Endothelial cell (in vitro differentiated cells): ENCODE results near the gene DGCR2. TPM values are rescaled to one million over a fixed set of nuclear protein-coding genes. Genes with fewer than 3 reads are reported as not detected.
"Not testable (repeated sequence)": the region's sequence is repeated elsewhere in the genome, so short reads cannot be mapped to it uniquely, and the experiment has no call there.

ENCODE experiments used
- DNase-seq: peaks from one replicate; pipeline ENCODE4 v3.0.0; 2021; ENCODE audit warnings: low spot score
- H3K27ac Mint-ChIP-seq: one replicate; pipeline ENCODE4 v1.8.0; 2021; ENCODE audit warnings: mixed read lengths, inconsistent platforms; ENCODE audit not compliant: unreplicated experiment
- H3K27me3 Mint-ChIP-seq: one replicate; pipeline ENCODE4 v1.8.0; 2021; ENCODE audit warnings: mild to moderate bottlenecking, moderate library complexity, mixed read lengths, inconsistent platforms; ENCODE audit not compliant: unreplicated experiment
- H3K36me3 Mint-ChIP-seq: one replicate; pipeline ENCODE4 v1.8.0; 2021; ENCODE audit warnings: mild to moderate bottlenecking, low read depth, mixed read lengths, inconsistent platforms; ENCODE audit not compliant: unreplicated experiment
- H3K4me1 Mint-ChIP-seq: one replicate; pipeline ENCODE4 v1.8.0; 2021; ENCODE audit warnings: mild to moderate bottlenecking, mixed read lengths, inconsistent platforms; ENCODE audit not compliant: unreplicated experiment
- H3K4me3 Mint-ChIP-seq: one replicate; pipeline ENCODE4 v1.8.0; 2021; ENCODE audit warnings: mild to moderate bottlenecking, mixed read lengths, inconsistent platforms; ENCODE audit not compliant: unreplicated experiment
- H3K9me3 Mint-ChIP-seq: one replicate; pipeline ENCODE4 v1.8.0; 2021; ENCODE audit warnings: mixed read lengths, inconsistent platforms; ENCODE audit not compliant: unreplicated experiment
- total RNA-seq: library from RNA; stranded (reverse); fragmentation: NEBNext Ultra II Directional; extraction: Animal tissue kit (Norgen Biotek cat#: 25700); gene quantifications from one replicate; pipeline ENCODE4 v1.2.1, GENCODE V29; 2021; ENCODE audit not compliant: unreplicated experiment
- TF ChIP-seq, protein P1 (sequence below): fragments of 200-600 bp; sonication (generic); IDR thresholded peaks from one replicate; pipeline ENCODE4 v1.5.0; 2021; ENCODE audit warnings: antibody characterized with exemption; ENCODE audit not compliant: unreplicated experiment

The DGCR2 gene
- total RNA-seq, 1 donor from 2014 or later, result 46.7 TPM

DNA sequence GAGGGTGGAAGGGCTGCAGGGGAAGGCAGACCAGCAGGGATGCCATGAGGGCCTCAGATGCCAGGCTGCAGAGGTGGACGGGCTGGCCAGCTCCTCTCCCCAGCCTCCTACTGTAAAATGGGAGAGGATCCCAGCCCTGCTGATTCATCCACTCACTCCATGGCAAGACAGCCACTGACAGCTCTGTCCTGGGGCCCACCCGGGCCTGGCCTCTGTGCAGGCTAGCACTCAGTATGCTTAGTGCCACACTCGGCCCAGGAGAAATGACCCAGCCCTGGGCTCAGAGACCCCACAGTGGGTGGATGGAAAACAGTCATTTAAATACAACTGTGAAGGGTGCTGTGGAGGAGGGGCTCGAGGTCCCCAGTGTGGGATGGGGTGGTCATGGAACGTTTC is 94.2 kb downstream of the DGCR2 start:
- H3K9me3 Mint-ChIP-seq, DNase-seq, H3K36me3 Mint-ChIP-seq, H3K27ac Mint-ChIP-seq, H3K4me1 Mint-ChIP-seq, H3K4me3 Mint-ChIP-seq: not testable (repeated sequence)
- H3K27me3 Mint-ChIP-seq, result peaks cover 18% of the 10 kb centered on the region

DNA sequence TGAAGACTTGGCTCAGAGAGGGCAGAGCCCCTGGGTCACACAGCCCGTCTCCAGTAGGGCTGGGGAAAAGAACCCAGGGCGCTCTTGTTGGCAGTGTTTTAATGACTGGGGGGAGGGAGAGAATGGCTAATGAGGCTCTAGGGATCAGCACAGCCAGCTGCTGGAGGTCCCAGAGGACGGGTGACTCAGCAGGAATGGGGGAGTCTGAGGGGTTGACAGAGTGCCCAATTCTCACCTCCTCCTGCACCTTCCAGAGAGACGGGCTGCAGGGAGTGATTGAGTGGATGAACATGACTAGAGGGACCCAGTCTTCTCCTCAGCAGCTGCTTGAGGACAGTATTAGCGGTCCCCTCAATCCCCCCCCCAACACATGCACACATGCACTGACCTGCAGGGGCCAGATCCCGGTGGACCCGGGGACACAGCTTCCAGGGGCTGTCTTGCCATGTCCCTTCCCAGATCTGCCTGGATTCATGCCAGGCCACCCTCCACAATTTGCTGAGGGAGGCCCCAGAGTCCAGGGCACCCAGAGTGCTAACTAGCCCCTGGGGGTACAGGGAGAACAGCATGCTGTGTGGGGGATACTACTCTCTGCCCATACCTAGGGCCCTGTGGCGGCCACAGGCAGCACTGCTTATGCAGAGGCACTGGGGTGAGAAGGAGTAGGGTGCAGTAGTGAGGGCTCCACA is 94.7 kb downstream of the DGCR2 start:
- H3K27me3 Mint-ChIP-seq, result peaks cover 20% of the 10 kb centered on the region
- not testable (repeated sequence) for H3K27ac Mint-ChIP-seq, H3K4me3 Mint-ChIP-seq, DNase-seq, H3K4me1 Mint-ChIP-seq, H3K36me3 Mint-ChIP-seq, H3K9me3 Mint-ChIP-seq

DNA sequence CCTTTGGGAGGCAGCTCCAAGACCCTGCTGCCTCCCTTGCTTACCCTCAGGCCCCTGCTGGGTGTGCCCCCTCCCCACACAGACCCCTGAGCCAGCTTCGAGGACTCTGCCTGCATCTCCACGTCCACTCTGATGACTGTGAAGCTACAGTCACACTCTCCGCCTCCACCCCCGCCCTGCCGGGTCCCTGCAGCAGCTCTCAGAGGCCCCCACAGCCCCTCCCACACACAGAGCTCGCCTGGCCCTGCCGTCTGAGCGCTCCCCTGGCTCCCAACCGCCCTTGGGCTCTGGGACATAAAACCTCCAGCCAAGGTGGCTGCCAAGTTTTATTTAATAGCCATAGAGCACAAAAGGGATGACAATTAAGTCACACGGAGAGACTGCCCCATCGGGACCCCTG is 96.1 kb downstream of the DGCR2 start:
- H3K27ac Mint-ChIP-seq, DNase-seq, H3K4me1 Mint-ChIP-seq, H3K9me3 Mint-ChIP-seq, H3K4me3 Mint-ChIP-seq, H3K36me3 Mint-ChIP-seq: not testable (repeated sequence)
- peaks cover 16% of the 10 kb centered on the region for H3K27me3 Mint-ChIP-seq

DNA sequence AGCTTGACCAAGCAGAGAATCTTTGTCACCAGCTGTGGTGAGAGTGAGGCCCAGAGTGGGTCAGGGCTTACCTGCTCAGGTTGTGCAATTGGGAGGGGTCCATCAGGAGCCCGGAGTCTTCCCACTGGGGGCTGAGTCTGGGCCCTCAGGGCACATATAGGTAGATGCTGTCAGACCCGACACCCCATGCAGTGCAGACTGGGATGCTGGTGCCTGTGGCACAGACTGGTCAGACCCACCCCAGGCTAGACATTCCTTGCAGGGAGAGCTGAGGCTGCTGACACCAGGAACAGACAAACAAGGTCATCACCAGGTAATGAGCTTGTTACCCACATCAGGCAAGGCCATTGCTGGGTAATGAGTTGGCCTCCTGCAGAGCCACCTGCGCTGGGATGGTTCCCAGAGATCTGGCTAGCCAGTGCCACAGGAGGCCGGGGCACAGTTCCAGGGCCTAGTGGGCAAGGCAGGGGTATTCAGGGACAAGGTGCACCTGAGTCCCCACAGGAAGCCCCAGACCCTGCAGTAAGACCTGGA is 97.2 kb downstream of the DGCR2 start:
- not testable (repeated sequence) for H3K4me3 Mint-ChIP-seq, H3K9me3 Mint-ChIP-seq, H3K27ac Mint-ChIP-seq, H3K4me1 Mint-ChIP-seq, H3K36me3 Mint-ChIP-seq, DNase-seq
- peaks cover 12% of the 10 kb centered on the region for H3K27me3 Mint-ChIP-seq

DNA sequence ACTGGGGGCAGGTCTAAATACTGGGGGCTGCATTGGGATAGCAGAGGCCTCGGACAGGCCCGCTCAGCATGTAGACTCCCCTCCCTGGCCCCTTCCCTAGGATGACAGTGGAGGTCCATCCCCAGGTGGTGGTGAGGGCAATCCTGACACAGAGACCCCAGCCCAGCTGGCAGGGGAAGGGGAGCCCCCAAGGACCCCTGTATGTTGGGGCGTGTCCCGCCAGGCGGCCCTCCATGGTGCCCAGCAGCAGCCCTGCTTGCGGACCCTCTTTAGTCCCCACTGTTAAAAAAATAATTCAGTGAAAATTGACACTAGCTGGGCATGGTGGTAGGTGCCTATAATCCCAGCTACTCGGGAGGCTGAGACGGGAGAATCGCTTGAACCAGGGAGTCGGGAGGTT is 98.3 kb downstream of the DGCR2 start:
- H3K36me3 Mint-ChIP-seq, DNase-seq, H3K4me3 Mint-ChIP-seq, H3K9me3 Mint-ChIP-seq, H3K4me1 Mint-ChIP-seq, H3K27ac Mint-ChIP-seq: not testable (repeated sequence)
- peaks cover 14% of the 10 kb centered on the region for H3K27me3 Mint-ChIP-seq

DNA sequence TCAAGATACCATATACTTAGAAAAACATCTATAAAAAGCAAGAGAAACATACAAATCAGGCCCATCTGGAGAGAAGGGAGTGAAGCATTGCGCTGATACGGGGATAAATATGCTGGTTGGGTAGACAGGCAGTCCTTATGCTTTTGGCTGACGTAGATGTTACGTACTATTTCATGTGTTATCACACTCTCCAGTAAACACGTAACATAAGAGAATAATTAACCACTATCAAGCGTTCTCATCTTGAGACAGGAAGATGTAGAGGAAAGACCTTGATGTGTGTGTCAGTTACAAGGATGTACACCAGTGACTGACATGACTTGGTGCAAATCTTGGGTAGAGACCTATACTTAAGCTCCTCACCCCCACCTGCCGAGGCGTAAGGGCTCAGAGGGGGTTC is 99.5 kb downstream of the DGCR2 start:
- peaks cover 3% of the 10 kb centered on the region for H3K4me1 Mint-ChIP-seq

DNA sequence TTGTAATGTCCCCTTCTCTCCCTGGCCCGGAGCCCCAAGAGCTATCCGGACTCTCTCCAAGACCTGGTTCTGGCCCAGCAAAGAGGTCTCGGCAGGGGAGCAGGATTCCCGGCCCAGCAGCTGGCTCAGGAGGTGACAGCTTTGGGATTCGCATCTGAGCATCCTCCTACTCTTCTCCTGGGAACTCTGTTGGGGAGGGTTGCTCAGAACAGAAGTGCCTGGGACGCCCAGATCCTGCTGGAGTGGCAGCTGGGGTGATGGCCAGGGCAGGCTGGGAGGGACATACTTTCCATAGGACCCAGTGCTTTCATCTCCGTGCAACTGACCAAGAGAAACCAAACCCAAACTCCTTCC is 102.6 kb downstream of the DGCR2 start:
- Mint-ChIP-seq H3K4me3 (no peak overlapping the region), H3K27me3 (peaks cover 7% of the 10 kb centered on the region), H3K4me1 (peaks cover 3% of the 10 kb centered on the region), H3K27ac (no peak overlapping the region), H3K36me3 (no peaks in the 10 kb centered on the region), H3K9me3 (no peaks in the 10 kb centered on the region)
- TF ChIP-seq, protein P1, sequence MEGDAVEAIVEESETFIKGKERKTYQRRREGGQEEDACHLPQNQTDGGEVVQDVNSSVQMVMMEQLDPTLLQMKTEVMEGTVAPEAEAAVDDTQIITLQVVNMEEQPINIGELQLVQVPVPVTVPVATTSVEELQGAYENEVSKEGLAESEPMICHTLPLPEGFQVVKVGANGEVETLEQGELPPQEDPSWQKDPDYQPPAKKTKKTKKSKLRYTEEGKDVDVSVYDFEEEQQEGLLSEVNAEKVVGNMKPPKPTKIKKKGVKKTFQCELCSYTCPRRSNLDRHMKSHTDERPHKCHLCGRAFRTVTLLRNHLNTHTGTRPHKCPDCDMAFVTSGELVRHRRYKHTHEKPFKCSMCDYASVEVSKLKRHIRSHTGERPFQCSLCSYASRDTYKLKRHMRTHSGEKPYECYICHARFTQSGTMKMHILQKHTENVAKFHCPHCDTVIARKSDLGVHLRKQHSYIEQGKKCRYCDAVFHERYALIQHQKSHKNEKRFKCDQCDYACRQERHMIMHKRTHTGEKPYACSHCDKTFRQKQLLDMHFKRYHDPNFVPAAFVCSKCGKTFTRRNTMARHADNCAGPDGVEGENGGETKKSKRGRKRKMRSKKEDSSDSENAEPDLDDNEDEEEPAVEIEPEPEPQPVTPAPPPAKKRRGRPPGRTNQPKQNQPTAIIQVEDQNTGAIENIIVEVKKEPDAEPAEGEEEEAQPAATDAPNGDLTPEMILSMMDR, result no peak
- no peak for DNase-seq

More for the DNA sequence above, 99.5 kb downstream of the DGCR2 start:
- Mint-ChIP-seq H3K27me3 (peaks cover 10% of the 10 kb centered on the region), H3K36me3 (no peaks in the 10 kb centered on the region), H3K9me3 (no peaks in the 10 kb centered on the region), H3K27ac (no peak overlapping the region), H3K4me3 (no peak overlapping the region)
- TF ChIP-seq, protein P1, result no peak
- no peak for DNase-seq
